Fibroblast of lung (primary cell): ENCODE results near the gene ZNF664. TPM values are rescaled to one million over a fixed set of nuclear protein-coding genes. Genes with fewer than 3 reads are reported as not detected.

ENCODE experiments used
- DNase-seq, 2 donors: peaks; one replicate each; pipeline versions ENCODE4 v3.0.0 to v3.0.0-alpha.2; 2010; ENCODE audit warnings: low read depth in 2 of 2
- H2AFZ ChIP-seq: 2 replicates; pipeline ENCODE4 v1.5.1; 2012; ENCODE audit warnings: low read length, control low read depth, inconsistent platforms
- H3K27ac ChIP-seq: 2 replicates; pipeline ENCODE4 v1.5.1; 2011; ENCODE audit warnings: low read length, control low read depth; ENCODE audit not compliant: insufficient read depth
- H3K27me3 ChIP-seq: 2 replicates; pipeline ENCODE4 v1.5.1; 2011; ENCODE audit warnings: mild to moderate bottlenecking, low read length; ENCODE audit not compliant: control insufficient read depth, insufficient read depth
- H3K36me3 ChIP-seq: 2 replicates; pipeline ENCODE4 v1.5.1; 2011; ENCODE audit warnings: low read length; ENCODE audit not compliant: control insufficient read depth, insufficient read depth
- H3K4me1 ChIP-seq: 2 replicates; pipeline ENCODE4 v1.5.1; 2011; ENCODE audit warnings: low read length; ENCODE audit not compliant: control insufficient read depth, insufficient read depth; ENCODE audit errors: extremely low read depth
- H3K4me2 ChIP-seq: 2 replicates; pipeline ENCODE4 v1.5.1; 2011; ENCODE audit warnings: low read length, control low read depth; ENCODE audit not compliant: insufficient read depth; ENCODE audit errors: extremely low read depth
- H3K4me3 ChIP-seq, 4 experiments: fragments of 200-600 bp in 1 of 4; sonication (generic) in 1 of 4; replicated peaks in 1 of 4; 2 replicates each; pipeline ENCODE4 v1.5.1; 2011 to 2016; ENCODE audit warnings: low read length in 4 of 4, low read depth in 3 of 4, mild to moderate bottlenecking in 3 of 4, control low read depth in 2 of 4, inconsistent platforms in 1 of 4, mixed read lengths in 1 of 4; ENCODE audit not compliant: insufficient read depth in 1 of 4; ENCODE audit errors: control extremely low read depth in 1 of 4
- H3K79me2 ChIP-seq: 2 replicates; pipeline ENCODE4 v1.5.1; 2012; ENCODE audit warnings: mild to moderate bottlenecking, low read length, inconsistent platforms; ENCODE audit not compliant: control insufficient read depth, insufficient read depth
- H3K9ac ChIP-seq: 2 replicates; pipeline ENCODE4 v1.5.1; 2011; ENCODE audit warnings: mild to moderate bottlenecking, low read length, control low read depth; ENCODE audit not compliant: insufficient read depth
- H3K9me3 ChIP-seq: 2 replicates; pipeline ENCODE4 v1.5.1; 2012; ENCODE audit warnings: low read depth, low read length; ENCODE audit not compliant: control insufficient read depth, insufficient read depth
- H4K20me1 ChIP-seq: 2 replicates; pipeline ENCODE4 v1.5.1; 2011; ENCODE audit warnings: low read length; ENCODE audit not compliant: control insufficient read depth, insufficient read depth; ENCODE audit errors: extremely low read depth
- CTCF ChIP-seq, 2 donors: IDR thresholded peaks in 1 of 2; conservative IDR thresholded peaks in 1 of 2; 1 replicate in 1 of 2; 2 replicates in 1 of 2; pipeline ENCODE4 v1.5.1; 2011 to 2012; ENCODE audit warnings: low read length in 2 of 2, control low read depth in 1 of 2, inconsistent platforms in 1 of 2, low read depth in 1 of 2, mild to moderate bottlenecking in 1 of 2
- EZH2 ChIP-seq: IDR thresholded peaks from 2 replicates; pipeline ENCODE4 v1.5.1; 2012; ENCODE audit warnings: low read length, control low read depth, mild to moderate bottlenecking; ENCODE audit errors: missing control alignments
- polyA plus RNA-seq, 2 donors: library from polyadenylated mRNA; depleted of rRNA in 1 of 2; stranded (reverse) in 1 of 2; unstranded in 1 of 2; fragments of >200 nt; gene quantifications; 2 replicates each; pipeline ENCODE4 v1.2.1, GENCODE V29; 2011 to 2012; ENCODE audit warnings: missing spikeins in 1 of 2
- total RNA-seq: library from RNA; depleted of rRNA; stranded (reverse); fragments of >200 nt; gene quantifications from 2 replicates; pipeline ENCODE4 v1.2.1, GENCODE V29; 2014

ZNF664 gene
- total and polyA plus RNA-seq, 2 donors (not counting 1 experiment from before 2014, with no cell fraction given), result 43.9 to 55.1 TPM

DNA sequence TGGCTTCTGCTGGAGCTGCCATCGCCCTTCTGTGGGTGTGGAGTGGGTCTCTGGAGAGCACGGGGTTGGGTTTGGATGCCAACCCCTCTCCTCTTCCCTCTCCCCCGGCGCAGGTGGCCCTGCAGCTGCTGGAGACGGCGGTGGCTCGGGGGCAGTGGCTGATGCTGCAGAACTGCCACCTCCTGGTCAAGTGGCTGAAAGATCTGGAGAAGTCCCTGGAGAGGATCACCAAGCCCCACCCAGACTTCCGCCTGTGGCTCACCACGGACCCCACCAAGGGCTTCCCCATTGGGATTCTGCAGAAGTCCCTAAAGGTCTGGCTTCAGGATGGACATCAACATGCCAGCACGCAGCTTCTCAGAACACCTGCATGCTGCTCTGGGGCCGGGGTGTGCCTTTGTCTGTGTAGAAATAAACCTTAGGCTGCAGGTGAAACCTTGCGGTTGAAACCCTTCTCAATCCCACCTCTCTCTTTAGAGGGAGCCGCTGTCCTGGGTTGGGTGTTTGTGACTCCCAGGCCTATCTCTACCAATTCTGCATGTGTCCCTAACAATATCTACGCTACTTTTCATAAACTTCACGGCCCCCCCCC lies 44.6 kb upstream of the ZNF664 start:
- DNase-seq, result no peak
- Histone ChIP-seq H2AFZ (no peak overlapping the region), H3K9me3 (no peaks in the 10 kb centered on the region), H3K4me2 (no peak overlapping the region), H3K9ac (no peak overlapping the region), H3K27me3 (no peaks in the 10 kb centered on the region), H4K20me1 (no peaks in the 10 kb centered on the region), H3K27ac (no peak overlapping the region), H3K4me3 (no peak overlapping the region), H3K36me3 (no peaks in the 10 kb centered on the region), H3K79me2 (no peaks in the 10 kb centered on the region), H3K4me1 (no peaks in the 10 kb centered on the region)
- TF ChIP-seq CTCF (conservative IDR thresholded peaks at IDR 0.05 in 1 of 2, IDR thresholded peaks at IDR 0.05 in 1 of 2; ENCODE audit: low read depth in 1 of 2, low read length in 2 of 2) (no peak), EZH2 (no peak)

GRCh38 chr12:123928897-123929296 lies 44.1 kb upstream of the ZNF664 start:
- Histone ChIP-seq H3K79me2 (no peaks in the 10 kb centered on the region), H3K27ac (no peak overlapping the region), H3K36me3 (no peaks in the 10 kb centered on the region), H2AFZ (no peak overlapping the region), H3K4me1 (no peaks in the 10 kb centered on the region), H3K9me3 (no peaks in the 10 kb centered on the region), H3K4me3 (no peak overlapping the region), H4K20me1 (no peaks in the 10 kb centered on the region), H3K27me3 (no peaks in the 10 kb centered on the region), H3K4me2 (no peak overlapping the region), H3K9ac (no peak overlapping the region)
- TF ChIP-seq EZH2 (no peak), CTCF (conservative IDR thresholded peaks at IDR 0.05 in 1 of 2, IDR thresholded peaks at IDR 0.05 in 1 of 2; ENCODE audit: low read depth in 1 of 2, low read length in 2 of 2) (no peak)
- no peak for DNase-seq

GRCh38 chr12:123929946-123930583 lies 43.0 kb upstream of the ZNF664 start:
- H3K79me2 ChIP-seq, result no peaks in the 10 kb centered on the region
- no peaks in the 10 kb centered on the region for H3K36me3 ChIP-seq
- no peak overlapping the region for H3K27ac ChIP-seq
- H3K9ac ChIP-seq, result no peak overlapping the region
- no peaks in the 10 kb centered on the region for H3K4me1 ChIP-seq
- no peak for TF ChIP-seq EZH2
- no peak for TF ChIP-seq CTCF (conservative IDR thresholded peaks at IDR 0.05 in 1 of 2, IDR thresholded peaks at IDR 0.05 in 1 of 2; ENCODE audit: low read depth in 1 of 2, low read length in 2 of 2)
- DNase-seq, result no peak
- no peaks in the 10 kb centered on the region for H4K20me1 ChIP-seq
- H3K27me3 ChIP-seq, result no peaks in the 10 kb centered on the region
- H3K4me2 ChIP-seq, result no peak overlapping the region
- no peak overlapping the region for H2AFZ ChIP-seq
- no peak overlapping the region for H3K4me3 ChIP-seq
- H3K9me3 ChIP-seq, result no peaks in the 10 kb centered on the region
